ENCODE data around the gene OS9.

DNA sequence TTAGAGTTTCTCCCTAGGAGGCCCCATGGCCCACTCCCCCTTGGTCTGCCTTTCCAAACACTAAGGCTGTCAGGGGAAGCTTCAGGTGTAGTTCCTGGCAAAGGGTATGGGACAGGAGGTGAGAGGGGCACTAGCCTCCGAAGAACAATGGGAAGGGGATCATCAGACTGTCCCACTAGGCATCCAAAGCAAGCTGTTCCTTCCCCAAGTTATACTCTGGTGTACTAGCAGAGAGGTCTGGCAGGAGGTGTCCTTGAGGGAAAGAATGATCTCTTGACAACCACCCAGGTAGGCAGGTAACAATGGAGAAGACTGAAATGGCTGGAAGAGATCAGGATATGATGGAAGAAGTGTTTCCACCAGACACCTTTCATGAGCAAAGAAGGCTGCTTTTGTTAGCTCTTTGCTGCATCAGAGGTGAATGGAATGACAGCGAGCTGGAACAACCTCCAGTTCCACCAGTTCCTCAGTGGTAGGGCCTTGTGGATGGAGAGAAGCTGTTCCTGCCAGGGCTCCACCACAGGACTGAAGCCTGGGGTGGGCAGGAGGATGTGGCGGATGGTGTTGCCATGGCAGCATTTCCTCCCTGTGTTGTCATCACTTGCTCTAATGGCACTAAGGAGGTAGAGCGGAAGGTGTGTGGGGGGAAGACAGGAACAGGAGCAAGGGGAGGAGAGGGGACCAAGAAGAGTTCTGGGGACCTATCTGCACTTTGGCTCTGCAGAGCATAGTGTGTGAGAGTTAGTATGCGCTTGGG is 46.9 kb downstream of the OS9 start:
- TF ChIP-seq, protein P1, sequence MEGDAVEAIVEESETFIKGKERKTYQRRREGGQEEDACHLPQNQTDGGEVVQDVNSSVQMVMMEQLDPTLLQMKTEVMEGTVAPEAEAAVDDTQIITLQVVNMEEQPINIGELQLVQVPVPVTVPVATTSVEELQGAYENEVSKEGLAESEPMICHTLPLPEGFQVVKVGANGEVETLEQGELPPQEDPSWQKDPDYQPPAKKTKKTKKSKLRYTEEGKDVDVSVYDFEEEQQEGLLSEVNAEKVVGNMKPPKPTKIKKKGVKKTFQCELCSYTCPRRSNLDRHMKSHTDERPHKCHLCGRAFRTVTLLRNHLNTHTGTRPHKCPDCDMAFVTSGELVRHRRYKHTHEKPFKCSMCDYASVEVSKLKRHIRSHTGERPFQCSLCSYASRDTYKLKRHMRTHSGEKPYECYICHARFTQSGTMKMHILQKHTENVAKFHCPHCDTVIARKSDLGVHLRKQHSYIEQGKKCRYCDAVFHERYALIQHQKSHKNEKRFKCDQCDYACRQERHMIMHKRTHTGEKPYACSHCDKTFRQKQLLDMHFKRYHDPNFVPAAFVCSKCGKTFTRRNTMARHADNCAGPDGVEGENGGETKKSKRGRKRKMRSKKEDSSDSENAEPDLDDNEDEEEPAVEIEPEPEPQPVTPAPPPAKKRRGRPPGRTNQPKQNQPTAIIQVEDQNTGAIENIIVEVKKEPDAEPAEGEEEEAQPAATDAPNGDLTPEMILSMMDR (IDR thresholded peaks at IDR 0.05), result no peak
- TF ChIP-seq POLR2A (IDR thresholded peaks at IDR 0.05), result no peak
- TF ChIP-seq EP300 (IDR thresholded peaks at IDR 0.05), result no peak
